HepG2 (cell line): ENCODE measurements around the gene RNASE2. TPM values are rescaled to one million over a fixed set of nuclear protein-coding genes. Genes with fewer than 3 reads are reported as not detected.
A peak's percentile ranks its signal among the peaks of the same experiment; 100 is the strongest.

ENCODE experiments used
- ATF7-NPFF ChIP-seq: sonication (generic); formaldehyde crosslinking; IDR thresholded peaks from 2 replicates; pipeline ENCODE4 v1.8.1; 2023; ENCODE audit warnings: mild to moderate bottlenecking, low read depth, missing genetic modification reagents, moderate library complexity
- JUND ChIP-seq: sonication (generic); formaldehyde crosslinking; IDR thresholded peaks from 2 replicates; pipeline ENCODE4 v1.8.0; 2022; ENCODE audit warnings: mild to moderate bottlenecking, missing genetic modification reagents
- NBN ChIP-seq: fragments of 450-650 bp; conservative IDR thresholded peaks from 2 replicates; pipeline ENCODE4 v1.6.1; 2017
- RBM39 ChIP-seq: fragments of 200-400 bp; formaldehyde crosslinking; IDR thresholded peaks from one replicate; pipeline ENCODE4 v1.6.1; 2018; ENCODE audit warnings: antibody characterized with exemption, mild to moderate bottlenecking, low read depth, low read length; ENCODE audit not compliant: poor library complexity, severe bottlenecking
- RCOR2 ChIP-seq: IDR thresholded peaks from 2 replicates; pipeline ENCODE4 v1.6.1; 2016; ENCODE audit warnings: missing biosample characterization, missing genetic modification reagents
- WIZ ChIP-seq: sonication (generic); formaldehyde crosslinking; IDR thresholded peaks from 2 replicates; pipeline ENCODE4 v1.5.1; 2020; ENCODE audit warnings: mild to moderate bottlenecking, missing genetic modification reagents
- ZBTB3 ChIP-seq: sonication (generic); formaldehyde crosslinking; IDR thresholded peaks from 2 replicates; pipeline ENCODE4 v1.4.0; 2020; ENCODE audit warnings: low read depth, mild to moderate bottlenecking, moderate library complexity, missing genetic modification reagents, borderline replicate concordance
- ZFP37 ChIP-seq: sonication (generic); formaldehyde crosslinking; IDR thresholded peaks from 2 replicates; pipeline ENCODE4 v1.4.0; 2020; ENCODE audit warnings: missing genetic modification reagents, borderline replicate concordance
- ZNF264 ChIP-seq: sonication (generic); formaldehyde crosslinking; IDR thresholded peaks from 2 replicates; pipeline ENCODE4 v1.4.0; 2020; ENCODE audit warnings: missing genetic modification reagents
- polyA plus RNA-seq, 8 experiments: library from polyadenylated mRNA; depleted of rRNA in 3 of 8; stranded (reverse) in 7 of 8; unstranded in 1 of 8; fragments of >200 nt; fragmentation: Illumina TruSeq in 4 of 8; extraction: Trizol in 4 of 8; gene quantifications; 2 replicates each; pipeline versions ENCODE4 v1.2.1 to v1.2.3, GENCODE V29; 2011 to 2016; ENCODE audit warnings: low read depth in 4 of 8, missing spikeins in 1 of 8, mixed read lengths in 1 of 8; ENCODE audit not compliant: insufficient read depth in 1 of 8
- total RNA-seq, 5 experiments: library from RNA; depleted of rRNA; stranded (reverse); fragments of >200 nt; fragmentation: Illumina TruSeq; extraction: Trizol; gene quantifications; 2 replicates each; pipeline ENCODE4 v1.2.3, GENCODE V29; 2016; ENCODE audit warnings: low read depth in 1 of 5
- TF ChIP-seq, protein P1 (sequence below): IDR thresholded peaks from 2 replicates; pipeline ENCODE4 v1.6.1; 2016; ENCODE audit warnings: low read depth, borderline replicate concordance
- TF ChIP-seq, protein P2 (sequence below): sonication (generic); formaldehyde crosslinking; IDR thresholded peaks from 2 replicates; pipeline ENCODE4 v1.5.1; 2020; ENCODE audit warnings: missing genetic modification reagents, mild to moderate bottlenecking, borderline replicate concordance
- TF ChIP-seq, protein P3 (sequence below): sonication (generic); formaldehyde crosslinking; IDR thresholded peaks from 2 replicates; pipeline ENCODE4 v1.5.1; 2020; ENCODE audit warnings: mild to moderate bottlenecking, missing genetic modification reagents, moderate library complexity
- TF ChIP-seq, protein P4 (sequence below): sonication (generic); formaldehyde crosslinking; IDR thresholded peaks from 2 replicates; pipeline ENCODE4 v1.4.0; 2020; ENCODE audit warnings: mild to moderate bottlenecking, missing genetic modification reagents

Gene RNASE2
- total and polyA plus RNA-seq, 2 of the 13 experiments (the other 11 are each of a cell fraction or from before 2014, with no cell fraction given): 0.69 TPM; not detected in 1

DNA sequence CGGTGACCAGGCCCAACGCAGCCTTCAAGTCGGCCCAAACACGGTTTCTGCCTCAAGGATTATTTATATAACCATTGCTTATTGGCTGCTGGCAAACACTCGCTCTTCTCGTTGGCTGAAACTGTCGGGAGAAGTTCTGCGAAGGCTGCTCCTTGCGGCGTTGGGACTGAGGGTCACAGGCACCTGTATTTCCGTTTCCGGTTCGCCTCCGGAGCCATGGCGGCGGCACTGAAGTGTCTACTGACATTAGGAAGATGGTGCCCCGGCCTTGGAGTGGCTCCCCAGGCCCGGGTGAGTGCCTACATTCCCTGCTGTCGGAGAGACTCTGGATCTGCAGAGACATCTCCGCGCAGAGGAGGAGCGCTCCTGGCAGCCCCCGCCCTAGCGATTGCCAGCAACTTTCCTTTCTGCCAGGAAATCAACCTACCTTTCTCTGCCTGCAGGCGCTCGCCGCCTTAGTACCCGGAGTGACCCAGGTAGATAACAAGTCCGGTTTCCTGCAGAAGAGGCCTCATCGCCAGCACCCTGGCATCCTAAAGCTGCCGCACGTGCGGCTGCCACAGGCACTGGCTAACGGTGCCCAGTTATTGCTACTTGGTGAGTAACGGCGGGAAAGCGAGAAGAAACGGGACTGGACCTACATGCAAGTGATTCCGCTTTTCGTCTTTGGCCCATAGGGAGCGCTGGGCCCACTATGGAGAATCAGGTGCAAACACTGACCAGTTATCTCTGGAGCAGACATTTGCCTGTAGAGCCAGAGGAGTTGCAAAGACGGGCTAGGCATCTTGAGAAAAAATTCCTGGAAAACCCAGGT, 34.7 kb downstream of the RNASE2 start, which contains the start of gene METTL17 (continued):
- TF ChIP-seq, protein P1, sequence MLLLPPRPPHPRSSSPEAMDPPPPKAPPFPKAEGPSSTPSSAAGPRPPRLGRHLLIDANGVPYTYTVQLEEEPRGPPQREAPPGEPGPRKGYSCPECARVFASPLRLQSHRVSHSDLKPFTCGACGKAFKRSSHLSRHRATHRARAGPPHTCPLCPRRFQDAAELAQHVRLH (CRISPR knock-in tag): 0 out of 2 replicates have a peak, but pooled peaks have one; percentile 45
- no peak for TF ChIP-seq NBN
- no peak; the same call in 1 of the 2 replicates for TF ChIP-seq ZFP37 (CRISPR knock-in tag)
- TF ChIP-seq RBM39: peak; percentile 79
- TF ChIP-seq ZNF264 (CRISPR knock-in tag): peak; percentile 53; the same call in 1 of the 2 replicates
- TF ChIP-seq, protein P2, sequence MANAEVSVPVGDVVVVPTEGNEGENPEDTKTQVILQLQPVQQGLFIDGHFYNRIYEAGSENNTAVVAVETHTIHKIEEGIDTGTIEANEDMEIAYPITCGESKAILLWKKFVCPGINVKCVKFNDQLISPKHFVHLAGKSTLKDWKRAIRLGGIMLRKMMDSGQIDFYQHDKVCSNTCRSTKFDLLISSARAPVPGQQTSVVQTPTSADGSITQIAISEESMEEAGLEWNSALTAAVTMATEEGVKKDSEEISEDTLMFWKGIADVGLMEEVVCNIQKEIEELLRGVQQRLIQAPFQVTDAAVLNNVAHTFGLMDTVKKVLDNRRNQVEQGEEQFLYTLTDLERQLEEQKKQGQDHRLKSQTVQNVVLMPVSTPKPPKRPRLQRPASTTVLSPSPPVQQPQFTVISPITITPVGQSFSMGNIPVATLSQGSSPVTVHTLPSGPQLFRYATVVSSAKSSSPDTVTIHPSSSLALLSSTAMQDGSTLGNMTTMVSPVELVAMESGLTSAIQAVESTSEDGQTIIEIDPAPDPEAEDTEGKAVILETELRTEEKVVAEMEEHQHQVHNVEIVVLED (CRISPR knock-in tag): peak; percentile 70; the same call in 1 of the 2 replicates
- TF ChIP-seq ATF7-NPFF (CRISPR knock-in tag): peak; percentile 83
- TF ChIP-seq, protein P3, sequence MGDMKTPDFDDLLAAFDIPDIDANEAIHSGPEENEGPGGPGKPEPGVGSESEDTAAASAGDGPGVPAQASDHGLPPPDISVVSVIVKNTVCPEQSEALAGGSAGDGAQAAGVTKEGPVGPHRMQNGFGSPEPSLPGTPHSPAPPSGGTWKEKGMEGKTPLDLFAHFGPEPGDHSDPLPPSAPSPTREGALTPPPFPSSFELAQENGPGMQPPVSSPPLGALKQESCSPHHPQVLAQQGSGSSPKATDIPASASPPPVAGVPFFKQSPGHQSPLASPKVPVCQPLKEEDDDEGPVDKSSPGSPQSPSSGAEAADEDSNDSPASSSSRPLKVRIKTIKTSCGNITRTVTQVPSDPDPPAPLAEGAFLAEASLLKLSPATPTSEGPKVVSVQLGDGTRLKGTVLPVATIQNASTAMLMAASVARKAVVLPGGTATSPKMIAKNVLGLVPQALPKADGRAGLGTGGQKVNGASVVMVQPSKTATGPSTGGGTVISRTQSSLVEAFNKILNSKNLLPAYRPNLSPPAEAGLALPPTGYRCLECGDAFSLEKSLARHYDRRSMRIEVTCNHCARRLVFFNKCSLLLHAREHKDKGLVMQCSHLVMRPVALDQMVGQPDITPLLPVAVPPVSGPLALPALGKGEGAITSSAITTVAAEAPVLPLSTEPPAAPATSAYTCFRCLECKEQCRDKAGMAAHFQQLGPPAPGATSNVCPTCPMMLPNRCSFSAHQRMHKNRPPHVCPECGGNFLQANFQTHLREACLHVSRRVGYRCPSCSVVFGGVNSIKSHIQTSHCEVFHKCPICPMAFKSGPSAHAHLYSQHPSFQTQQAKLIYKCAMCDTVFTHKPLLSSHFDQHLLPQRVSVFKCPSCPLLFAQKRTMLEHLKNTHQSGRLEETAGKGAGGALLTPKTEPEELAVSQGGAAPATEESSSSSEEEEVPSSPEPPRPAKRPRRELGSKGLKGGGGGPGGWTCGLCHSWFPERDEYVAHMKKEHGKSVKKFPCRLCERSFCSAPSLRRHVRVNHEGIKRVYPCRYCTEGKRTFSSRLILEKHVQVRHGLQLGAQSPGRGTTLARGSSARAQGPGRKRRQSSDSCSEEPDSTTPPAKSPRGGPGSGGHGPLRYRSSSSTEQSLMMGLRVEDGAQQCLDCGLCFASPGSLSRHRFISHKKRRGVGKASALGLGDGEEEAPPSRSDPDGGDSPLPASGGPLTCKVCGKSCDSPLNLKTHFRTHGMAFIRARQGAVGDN (CRISPR knock-in tag): peak; percentile 92
- TF ChIP-seq, protein P4, sequence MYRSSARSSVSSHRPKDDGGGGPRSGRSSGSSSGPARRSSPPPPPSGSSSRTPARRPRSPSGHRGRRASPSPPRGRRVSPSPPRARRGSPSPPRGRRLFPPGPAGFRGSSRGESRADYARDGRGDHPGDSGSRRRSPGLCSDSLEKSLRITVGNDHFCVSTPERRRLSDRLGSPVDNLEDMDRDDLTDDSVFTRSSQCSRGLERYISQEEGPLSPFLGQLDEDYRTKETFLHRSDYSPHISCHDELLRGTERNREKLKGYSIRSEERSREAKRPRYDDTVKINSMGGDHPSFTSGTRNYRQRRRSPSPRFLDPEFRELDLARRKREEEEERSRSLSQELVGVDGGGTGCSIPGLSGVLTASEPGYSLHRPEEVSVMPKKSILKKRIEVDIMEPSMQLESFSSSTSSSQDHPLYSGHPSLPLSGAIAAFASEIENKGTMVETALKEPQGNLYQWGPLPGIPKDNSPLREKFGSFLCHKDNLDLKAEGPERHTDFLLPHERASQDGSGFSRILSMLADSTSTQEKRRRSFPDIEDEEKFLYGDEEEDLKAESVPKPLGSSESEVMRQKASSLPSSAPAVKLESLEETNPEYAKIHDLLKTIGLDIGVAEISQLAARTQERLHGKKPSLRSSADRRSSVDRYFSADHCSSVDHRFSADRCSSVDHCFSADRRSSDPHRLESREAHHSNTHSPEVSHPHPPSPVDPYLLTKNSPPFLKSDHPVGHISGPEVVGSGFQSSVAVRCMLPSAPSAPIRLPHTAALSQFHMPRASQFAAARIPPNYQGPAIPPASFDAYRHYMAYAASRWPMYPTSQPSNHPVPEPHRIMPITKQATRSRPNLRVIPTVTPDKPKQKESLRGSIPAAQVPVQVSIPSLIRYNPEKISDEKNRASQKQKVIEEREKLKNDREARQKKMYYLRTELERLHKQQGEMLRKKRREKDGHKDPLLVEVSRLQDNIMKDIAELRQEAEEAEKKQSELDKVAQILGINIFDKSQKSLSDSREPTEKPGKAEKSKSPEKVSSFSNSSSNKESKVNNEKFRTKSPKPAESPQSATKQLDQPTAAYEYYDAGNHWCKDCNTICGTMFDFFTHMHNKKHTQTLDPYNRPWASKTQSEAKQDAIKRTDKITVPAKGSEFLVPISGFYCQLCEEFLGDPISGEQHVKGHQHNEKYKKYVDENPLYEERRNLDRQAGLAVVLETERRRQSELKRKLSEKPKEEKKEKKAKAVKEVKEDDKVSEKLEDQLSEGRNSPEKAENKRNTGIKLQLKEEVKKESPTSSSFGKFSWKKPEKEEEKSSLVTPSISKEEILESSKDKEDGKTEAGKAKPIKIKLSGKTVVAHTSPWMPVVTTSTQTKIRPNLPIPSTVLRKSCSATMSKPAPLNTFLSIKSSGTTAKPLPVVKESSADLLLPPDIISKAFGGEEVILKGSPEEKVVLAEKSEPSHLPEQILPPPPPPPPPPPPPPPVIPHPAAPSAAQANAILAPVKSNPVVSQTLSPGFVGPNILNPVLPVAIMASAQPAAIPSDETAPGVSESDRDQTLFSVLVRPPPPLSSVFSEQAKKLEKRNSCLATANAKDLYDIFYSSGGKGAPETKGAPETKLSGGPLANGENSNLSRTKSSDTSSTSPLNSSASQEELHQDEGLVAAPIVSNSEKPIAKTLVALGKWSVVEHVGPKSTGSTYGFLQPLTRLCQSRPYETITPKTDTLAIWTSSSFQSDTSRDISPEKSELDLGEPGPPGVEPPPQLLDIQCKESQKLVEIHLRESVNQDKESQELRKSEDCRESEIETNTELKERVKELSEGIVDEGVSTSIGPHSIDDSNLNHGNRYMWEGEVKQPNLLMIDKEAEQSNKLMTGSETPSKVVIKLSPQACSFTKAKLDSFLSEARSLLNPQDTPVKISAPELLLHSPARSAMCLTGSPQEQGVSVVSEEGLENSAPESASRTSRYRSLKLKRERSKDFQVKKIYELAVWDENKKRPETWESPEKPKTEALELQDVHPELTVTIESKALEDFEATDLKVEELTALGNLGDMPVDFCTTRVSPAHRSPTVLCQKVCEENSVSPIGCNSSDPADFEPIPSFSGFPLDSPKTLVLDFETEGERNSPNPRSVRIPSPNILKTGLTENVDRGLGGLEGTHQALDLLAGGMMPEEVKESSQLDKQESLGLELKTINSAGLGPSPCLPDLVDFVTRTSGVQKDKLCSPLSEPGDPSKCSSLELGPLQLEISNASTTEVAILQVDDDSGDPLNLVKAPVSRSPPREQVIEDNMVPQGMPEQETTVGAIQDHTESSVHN (CRISPR knock-in tag): no peak; the same call in none of the 2 replicates
- peak; percentile 19; the same call in 1 of the 2 replicates for TF ChIP-seq RCOR2 (CRISPR knock-in tag)
- no peak for TF ChIP-seq ZBTB3 (CRISPR knock-in tag)
- peak; percentile 80; the same call in 1 of the 2 replicates for TF ChIP-seq WIZ (CRISPR knock-in tag)
- TF ChIP-seq JUND: no peak
